ENCODE results near the gene NUP214.
"Not testable (repeated sequence)": the region's sequence is repeated elsewhere in the genome, so short reads cannot be mapped to it uniquely, and the experiment has no call there.

NUP214 gene

DNA sequence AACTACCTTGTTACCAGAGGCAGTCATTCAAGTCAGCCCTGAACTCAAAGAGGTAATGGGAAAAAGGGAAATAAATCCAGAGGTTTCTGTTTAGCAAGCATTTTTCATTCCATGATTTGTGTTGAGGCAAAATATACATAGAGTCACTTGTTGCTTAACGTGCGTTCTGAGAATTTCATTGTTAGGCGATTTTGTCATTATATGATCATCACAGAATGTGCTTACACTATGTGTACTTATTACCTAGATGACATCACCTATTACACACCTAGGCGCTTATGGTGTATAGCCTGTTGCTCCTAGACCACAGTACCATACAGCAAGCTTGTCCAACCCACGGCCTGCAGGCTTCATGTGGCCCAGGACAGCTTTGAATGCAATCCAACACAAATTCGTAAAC is 36.2 kb downstream of the NUP214 start:
- DNase-seq (ENCODE audit: low spot score) = no peak

DNA sequence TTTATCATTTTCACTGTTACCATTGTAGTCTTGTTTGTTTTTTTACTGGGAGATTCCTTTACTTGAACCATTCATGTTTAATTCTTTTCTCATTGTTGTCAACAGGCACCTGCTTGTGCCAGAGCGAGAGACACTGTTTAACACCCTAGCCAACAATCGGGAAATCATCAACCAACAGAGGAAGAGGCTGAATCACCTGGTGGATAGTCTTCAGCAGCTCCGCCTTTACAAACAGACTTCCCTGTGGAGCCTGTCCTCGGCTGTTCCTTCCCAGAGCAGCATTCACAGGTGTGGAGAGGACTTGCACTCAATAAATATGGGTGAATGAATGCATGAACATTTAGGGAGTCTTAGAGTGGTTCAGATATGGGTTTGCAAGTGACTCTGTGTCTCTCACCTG is 37.5 kb downstream of the NUP214 start:
- DNase-seq (ENCODE audit: low spot score) = no peak

DNA sequence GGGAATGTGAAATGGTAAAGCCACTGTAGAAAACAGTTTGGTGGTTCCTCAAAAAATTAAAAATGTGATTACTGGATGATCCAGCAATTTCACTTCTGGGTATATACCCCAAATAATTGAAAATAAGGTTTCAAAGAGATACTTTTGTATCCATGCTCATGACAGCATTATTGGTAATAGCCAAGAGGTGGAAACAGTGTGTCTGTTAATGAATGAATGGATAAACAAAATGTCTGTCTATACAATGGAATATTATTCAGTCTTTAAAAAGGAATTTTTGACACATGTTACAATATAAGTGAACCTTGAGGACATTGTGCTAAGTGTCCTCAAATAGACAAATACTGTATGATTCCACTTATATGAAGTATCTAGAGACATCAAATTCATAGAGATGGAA is 40.1 kb downstream of the NUP214 start:
- no peak for DNase-seq (ENCODE audit: low spot score)

DNA sequence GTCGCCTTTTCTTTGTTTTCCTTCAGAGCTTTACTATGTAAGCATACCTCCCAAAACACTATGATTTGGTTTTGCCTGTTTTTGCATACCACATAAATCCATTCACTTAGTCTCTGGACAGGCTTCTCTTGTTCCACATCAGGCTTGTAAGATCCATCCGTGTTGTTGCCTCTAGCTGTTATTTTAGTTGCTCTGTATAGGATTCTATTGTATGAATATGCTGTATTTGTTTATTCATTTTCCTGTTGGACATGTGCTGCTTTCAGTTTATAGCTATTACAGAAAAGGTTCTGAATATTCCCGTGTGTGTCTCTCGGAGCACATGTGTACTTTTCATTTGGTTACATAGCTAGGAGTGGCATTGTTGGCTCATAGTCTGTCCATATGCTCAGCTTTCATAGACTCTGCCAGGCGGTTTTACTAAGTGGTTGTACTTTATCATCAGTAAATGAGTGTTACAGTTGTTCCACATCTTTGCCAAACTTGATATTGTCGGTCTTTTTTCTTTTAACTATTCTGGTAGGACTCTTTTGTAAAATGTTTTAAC is 41.8 kb downstream of the NUP214 start:
- no peak for DNase-seq (ENCODE audit: low spot score)

DNA sequence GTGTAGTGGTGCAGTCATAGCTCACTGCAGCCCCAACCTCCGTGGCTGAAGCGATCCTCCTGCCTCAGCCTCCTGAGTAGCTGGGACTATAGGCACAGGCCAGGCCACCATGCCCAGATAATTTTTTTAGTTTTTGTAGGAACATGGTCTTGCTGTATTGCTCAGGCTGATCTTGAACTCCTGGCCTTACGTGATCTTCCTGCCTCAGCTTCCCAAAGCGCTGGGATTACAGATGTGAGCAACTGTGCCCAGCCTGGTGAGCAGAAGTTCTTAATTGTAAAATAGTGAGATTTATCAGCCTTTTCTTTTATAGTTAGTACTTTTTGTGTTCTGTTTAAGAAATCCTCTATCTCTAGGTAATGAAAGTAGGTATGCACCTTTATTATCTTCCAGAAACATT is 42.5 kb downstream of the NUP214 start:
- DNase-seq (ENCODE audit: low spot score) = no peak

DNA sequence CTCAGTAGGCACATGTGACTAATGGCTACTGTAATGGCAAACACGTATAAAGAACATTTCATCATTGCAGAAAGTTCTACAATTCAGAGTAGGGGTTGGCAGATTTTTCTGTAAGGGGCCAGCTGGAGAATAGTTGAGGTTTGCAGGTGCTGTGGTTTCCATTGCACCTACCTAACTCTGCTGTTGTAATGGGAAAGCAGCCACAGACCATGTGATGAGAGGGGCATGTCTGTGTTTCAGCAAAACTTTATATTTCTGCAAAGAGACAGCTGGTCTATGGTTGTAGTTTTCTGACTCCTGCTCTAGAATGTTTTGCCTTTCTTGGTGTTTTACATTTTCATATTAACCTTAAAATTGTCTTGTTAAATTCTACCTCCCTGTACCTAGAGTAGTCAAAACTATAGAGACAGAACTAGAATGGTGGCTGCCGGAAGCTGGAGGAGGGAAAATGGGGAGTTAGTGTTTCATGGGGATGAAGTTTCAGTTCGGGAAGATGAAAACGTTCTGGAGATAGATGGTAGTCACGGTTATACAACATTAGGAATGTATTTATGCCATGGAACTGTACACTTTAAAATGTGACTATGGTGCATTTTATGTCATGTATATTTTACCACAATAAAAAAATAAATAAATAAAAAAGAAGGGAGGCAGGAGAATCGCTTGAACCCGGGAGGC is 44.3 kb downstream of the NUP214 start:
- DNase-seq (ENCODE audit: low spot score) = no peak

DNA sequence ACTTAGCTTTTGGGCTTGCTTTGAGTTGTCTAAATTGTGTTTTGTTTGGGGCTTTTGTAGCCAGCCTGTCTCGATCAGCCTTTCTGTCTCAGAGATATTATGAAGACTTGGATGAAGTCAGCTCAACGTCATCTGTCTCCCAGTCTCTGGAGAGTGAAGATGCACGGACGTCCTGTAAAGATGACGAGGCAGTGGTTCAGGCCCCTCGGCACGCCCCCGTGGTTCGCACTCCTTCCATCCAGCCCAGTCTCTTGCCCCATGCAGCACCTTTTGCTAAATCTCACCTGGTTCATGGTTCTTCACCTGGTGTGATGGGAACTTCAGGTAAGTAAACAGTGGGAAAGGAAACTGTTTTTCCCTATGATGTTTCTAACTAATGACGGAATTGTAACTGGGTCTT is 48.6 kb downstream of the NUP214 start:
- no peak for DNase-seq (ENCODE audit: low spot score)

DNA sequence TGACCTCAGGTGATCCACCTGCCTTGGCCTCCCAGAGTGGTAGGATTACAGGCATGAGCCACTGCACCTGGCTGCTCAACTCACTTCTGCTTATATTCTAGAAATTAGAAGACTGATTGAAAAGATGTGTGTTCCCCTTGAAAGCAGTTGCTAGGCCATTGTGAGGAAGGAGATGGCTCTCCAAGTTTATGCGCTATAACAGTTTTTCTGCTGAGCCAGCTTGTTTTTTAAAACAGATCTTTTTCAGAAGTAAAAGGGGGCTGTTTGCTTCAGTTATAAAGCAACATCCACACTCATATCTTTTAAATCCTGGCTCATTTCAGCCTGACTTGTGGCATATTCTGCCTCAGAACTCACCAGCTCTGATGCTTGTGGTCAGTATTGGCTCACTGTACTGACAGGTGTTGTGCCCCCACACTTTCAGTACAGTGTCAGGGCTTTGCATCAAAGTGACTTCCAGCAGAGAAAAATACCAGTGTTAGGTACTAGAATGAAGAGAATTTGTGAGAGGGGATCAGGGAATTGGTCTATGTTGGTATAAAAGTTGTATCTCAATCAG is 49.4 kb downstream of the NUP214 start:
- no peak for DNase-seq (ENCODE audit: low spot score)

DNA sequence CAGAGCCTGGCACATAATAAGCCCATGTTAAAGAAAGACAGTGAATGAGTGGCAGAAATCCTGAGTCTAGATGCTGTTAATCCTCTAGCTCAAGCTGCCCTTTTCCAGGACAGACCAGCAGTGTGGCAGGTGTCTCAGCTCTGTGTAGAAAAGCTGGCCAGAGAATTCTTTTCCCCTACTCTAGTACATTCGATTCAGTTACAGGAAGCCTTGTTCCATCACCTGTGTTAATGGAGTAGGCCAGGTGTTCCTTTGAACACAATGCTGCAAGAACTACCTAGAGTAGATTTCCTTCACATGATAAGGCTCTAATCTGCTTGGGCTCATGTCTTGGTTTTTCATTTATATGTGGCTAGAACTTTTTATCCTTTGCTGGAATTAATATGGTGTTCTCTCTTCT is 52.5 kb downstream of the NUP214 start:
- no peak for DNase-seq (ENCODE audit: low spot score)

DNA sequence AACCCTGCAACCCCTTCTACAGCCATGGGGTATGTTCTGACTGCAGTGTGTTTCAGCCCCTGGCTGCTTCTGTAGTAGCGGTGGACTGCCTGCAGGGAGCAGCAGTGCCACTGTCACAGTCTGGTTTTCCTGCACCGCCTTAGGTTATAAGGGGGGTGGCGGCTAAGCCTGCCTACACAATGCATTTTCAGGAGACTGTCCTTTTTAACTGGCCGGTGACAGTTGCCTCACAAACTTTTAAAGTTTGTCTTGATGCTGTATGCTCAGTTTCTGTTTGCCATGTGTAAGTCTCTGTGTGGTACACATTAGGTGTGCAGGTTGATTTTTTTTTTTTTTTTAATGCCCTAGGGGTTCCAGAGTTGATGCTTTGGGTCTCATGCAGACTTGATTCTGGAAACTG is 53.0 kb downstream of the NUP214 start:
- peak; percentile 75 for DNase-seq (ENCODE audit: low spot score)

DNA sequence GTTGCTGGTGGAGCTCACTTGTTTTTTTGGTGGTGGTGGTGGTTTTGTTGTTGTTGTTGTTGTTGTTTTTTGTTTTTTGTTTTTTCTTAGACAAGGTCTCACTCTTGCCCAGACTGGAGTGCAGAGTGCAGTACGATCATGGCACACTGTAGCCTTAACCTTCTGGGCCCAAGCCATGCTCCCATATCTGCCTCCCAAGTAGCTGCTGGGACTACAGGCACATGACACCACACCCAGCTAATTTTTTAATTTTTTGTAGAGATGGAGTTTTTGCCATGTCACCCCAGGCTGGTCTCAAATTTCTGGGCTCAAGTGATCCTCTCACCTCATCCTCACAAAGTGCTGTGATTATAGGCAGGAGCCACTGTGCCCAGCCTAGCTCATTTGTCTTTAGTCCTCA is 53.5 kb downstream of the NUP214 start:
- DNase-seq (ENCODE audit: low spot score) = no peak

DNA sequence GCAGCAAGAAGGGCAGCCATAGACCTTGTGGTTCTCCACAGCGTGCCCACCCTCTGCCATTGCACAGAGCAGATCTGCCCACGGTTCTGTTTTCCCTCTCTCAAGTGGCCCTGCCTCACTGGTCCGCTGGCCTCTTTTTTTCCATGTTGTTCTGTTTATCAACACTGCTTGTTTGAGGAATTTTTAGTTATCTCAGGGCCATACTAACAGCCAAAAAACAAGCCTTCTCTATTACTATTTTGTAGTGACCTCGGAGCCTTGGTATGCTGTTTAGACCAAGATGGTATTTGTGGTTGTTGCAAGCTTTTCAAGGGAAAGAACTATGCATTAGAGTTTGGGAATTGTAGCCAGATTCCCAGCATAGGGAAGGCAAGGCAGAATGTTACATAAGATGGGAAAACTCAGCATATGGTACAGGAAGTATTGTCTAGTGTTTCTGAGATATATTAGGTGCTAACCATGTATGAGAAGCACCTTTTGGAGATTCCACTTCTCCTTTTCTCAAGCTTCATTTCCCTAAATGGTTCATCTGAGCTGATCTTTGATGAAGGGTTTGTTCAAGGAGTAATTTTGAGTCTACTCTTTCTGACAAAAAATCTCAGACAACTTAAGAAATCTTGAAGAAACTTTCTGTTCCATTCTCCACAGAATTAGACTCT is 54.3 kb downstream of the NUP214 start:
- no peak for DNase-seq (ENCODE audit: low spot score)

DNA sequence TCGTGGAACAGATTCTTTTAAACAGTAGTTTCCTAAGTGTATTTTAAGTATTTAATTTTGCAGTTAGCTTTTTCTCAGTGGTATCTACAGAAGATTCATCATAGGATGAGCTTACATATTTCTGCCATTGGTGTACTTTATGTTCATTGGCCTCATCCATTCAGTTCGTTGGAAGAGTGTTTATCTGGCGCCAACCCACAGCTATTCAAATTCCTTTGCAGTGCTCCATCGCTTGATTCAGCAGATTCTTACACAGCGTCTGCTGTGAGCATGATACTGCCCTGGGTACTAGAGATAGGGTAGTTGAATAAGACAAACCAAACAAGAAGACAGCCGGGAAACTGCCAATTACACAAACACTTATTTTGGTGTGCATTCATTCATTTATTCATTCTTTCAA is 55.1 kb downstream of the NUP214 start:
- no peak for DNase-seq (ENCODE audit: low spot score)

DNA sequence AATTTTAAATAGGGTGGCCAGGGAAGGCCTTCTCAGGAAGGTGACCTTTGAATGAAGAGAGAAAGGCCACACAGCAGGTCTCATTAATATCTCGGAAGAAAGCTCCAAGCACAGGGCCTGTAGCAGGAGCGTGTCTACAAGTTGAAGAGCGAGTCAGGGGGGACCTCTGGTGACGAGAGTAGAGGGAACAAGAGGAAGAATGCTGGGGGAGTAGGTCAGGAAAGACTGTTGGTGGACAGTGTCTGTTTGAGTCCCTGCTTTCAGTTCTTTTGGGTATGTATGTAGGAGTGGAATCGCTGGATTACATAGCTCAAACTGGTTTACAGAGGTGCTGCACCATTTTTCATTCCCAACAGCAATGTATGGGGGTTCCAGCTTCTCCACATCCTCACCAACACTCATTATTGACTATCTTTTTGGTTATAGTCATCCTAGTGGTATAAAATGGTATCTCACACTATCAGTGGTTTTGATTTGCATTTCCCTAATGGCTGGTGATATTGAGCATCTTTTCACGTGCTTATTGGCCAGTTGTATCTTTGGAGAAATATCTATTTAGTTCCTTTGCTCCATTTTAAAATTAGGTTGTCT is 55.8 kb downstream of the NUP214 start:
- no peak for DNase-seq (ENCODE audit: low spot score)

DNA sequence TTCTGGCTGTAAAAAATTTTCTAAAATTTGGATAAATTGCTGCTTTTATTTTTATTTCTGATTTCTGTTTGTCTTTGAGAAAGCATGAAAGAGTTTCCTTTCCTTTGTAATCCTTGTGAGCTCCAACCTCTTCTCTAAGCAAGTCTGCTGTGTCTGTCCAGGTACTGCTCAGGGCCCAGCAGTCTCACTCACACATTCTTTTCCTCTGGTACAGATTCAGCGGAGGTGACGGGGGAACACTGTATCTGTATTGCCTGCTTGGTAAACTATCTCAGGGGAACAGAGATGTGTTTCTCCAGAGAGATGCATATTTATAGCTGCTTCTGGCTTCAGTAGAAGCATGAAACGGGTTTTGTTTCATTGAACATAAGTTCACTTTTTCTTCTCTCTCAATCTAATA is 60.5 kb downstream of the NUP214 start:
- DNase-seq (ENCODE audit: low spot score) = no peak

DNA sequence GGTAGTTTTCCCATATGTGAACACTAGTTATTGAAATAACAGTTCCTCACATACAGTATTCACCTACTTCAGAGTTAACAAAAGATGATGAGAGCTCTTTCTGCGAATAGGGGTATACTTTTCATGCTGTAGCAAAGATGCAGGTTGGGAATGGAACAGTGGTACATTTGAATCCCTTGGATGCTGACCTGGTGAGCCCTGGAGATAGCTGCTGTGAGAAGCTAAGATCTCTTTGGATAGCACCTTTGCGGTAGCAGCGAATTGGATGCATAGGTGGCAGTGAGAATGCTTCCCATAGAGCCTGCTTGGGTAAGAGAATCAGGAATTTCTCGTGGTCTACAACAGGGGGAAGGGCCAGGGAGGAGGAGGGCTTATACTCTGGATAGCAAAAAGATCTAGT is 61.2 kb downstream of the NUP214 start:
- DNase-seq (ENCODE audit: low spot score) = no peak

DNA sequence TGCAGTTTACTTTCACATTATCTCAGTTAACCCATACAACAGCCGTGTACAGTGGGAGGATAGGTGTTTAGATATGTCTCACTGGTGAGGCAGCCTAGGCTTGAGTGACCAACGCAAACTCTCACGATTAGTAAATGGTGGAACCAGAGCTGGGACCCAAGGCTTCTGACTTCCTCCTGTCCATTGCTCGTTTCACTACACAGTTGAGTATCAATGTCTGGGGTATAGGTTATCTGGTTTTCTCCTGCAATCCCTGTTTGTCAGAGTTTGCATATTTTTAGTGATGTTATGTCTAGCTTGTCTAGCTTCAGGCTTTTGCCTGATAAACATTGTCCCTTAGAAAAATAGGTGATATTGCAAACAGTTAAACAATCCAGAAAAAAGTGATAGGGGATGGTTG is 62.6 kb downstream of the NUP214 start:
- DNase-seq (ENCODE audit: low spot score) = no peak

DNA sequence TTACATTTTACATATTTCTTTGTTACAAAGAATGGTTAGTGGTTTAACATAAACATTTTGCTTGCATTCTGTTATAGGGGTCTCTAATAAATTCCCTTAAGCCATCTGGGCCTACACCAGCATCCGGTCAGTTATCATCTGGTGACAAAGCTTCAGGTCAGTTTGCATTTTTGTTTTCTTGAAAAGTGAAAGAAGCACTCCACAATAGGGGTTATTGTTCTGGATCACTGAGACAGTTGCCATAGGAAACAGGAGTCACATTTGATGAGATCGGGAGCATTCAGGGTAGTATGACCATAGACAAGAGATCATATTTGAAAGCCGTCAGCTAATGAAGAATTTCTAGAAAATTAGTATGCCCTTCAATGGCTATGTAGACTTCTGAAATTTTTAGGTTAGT is 63.6 kb downstream of the NUP214 start:
- DNase-seq (ENCODE audit: low spot score) = no peak

DNA sequence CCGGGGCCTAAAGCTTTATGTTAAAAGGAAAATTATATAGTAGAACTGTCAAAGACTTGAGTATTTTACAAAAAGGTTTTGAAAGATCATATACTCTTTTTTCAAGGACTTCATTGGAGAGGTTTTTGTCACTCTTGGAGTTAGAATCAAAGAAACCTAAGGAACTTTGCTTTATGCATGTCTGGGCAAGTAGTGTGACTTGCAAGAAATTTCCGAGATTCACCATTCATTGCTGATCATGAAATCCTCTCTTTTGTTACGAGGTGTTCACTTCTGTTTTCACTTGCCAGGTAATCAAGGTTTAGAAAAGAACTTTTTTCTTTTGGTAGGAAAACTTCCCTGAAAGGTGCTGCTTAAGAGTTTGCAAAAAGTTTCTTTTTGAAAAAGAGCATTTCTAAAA is 64.8 kb downstream of the NUP214 start:
- DNase-seq (ENCODE audit: low spot score) = no peak

DNA sequence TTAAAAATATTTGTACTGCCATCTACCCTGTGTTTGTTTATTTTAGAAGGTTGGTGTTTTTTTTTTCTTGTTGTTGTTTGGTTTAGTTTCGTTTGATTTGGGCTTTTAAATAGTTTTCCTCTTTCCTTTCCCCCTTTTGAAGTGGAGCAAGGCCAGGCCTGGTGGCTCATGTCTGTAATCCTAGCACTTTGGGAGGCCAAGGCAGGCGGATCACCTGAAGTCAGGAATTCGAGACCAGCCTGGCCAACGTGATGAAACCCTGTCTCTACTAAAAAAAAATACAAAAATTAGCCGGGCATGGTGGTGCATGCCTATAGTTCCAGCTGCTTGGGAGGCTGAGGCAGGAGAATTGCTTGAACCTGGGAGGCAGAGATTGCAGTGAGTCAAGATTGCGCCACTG is 65.6 kb downstream of the NUP214 start:
- not testable (repeated sequence) for DNase-seq (ENCODE audit: low spot score)

DNA sequence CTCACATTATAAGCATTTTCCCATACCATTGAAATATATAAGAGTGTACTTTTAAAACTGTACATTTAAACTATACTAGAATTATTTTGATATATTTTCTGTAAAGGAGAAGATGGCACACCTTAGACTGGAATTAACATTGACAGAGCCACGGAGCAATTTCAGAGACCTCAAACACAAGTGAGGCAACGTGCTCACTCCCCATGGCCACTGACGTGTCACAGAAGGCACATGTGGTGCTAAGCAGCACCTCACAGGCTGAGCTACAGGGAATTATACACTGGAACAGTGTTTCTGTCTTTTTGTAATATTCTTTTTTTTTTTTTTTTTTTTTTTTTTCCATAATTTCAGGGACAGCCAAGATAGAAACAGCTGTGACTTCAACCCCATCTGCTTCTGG is 66.5 kb downstream of the NUP214 start:
- DNase-seq (ENCODE audit: low spot score) = no peak

DNA sequence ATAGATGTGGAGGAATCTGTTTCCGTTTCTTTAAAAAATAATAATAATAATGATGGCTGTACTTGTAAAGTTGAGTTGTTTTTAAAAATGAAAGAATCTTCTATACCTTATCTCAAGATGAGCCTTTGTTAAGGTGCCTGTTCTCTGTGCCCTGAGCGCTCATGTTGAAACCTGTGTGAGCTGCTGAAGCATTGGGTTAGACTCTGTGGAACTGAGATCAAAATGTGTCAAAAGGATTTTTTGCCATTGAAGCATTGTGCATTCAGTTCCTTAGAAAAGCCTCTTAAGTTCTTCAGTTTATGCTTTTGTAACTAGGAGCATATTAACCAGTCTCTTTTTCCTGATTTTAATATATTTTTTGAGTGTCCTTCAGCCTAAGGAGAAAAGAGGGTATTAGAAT is 67.7 kb downstream of the NUP214 start:
- DNase-seq (ENCODE audit: low spot score) = no peak

DNA sequence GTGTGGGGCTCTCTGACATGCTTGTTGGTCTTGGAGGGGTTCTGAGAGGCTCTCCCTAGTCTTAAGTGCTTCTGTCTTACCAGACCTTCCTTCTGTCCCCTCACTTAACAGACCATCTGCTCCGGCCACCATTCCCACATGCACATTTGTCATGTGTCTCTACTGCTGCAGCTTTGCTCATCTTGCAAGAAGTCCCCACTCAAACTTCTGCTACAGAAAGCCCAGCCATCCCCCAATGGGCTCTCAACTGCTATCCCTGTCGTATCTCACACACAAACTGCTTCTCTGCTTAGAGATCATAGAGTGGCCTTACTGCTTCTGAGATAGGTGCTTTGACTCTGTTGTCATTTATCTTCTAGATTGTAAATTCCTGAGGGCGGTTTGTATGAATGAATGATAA is 69.4 kb downstream of the NUP214 start:
- DNase-seq (ENCODE audit: low spot score) = no peak

All from HuH-7 (cell line).